ENCODE data around the gene SRPRB.

Gene SRPRB

DNA sequence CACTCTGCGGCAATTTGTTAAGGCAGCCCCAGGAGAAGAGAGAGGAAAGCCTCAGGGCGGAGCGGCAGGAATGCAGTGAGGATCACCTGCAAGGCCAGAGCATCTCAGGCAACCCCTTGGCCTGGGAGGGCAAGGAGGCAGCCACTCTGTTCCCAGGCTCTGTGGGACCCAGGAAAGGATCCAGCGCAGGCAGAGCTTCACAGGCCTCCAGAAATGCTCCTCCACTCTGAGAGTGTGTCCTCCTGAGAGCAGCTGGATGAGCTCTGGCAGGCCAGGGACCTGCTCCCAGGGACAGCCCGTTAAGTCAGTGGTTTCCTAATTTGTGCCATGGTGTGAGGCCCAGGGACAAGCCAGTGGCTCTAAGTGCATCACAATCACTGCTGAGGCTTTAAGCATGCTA lies 54.9 kb downstream of the SRPRB start:
- TF ChIP-seq, protein P1, sequence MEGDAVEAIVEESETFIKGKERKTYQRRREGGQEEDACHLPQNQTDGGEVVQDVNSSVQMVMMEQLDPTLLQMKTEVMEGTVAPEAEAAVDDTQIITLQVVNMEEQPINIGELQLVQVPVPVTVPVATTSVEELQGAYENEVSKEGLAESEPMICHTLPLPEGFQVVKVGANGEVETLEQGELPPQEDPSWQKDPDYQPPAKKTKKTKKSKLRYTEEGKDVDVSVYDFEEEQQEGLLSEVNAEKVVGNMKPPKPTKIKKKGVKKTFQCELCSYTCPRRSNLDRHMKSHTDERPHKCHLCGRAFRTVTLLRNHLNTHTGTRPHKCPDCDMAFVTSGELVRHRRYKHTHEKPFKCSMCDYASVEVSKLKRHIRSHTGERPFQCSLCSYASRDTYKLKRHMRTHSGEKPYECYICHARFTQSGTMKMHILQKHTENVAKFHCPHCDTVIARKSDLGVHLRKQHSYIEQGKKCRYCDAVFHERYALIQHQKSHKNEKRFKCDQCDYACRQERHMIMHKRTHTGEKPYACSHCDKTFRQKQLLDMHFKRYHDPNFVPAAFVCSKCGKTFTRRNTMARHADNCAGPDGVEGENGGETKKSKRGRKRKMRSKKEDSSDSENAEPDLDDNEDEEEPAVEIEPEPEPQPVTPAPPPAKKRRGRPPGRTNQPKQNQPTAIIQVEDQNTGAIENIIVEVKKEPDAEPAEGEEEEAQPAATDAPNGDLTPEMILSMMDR (IDR thresholded peaks at IDR 0.05; ENCODE audit: extremely low read depth, insufficient read depth, missing control alignments), result no peak
- in situ Hi-C loops (cut with MboI; ENCODE audit: low pct_unique_long_range_greater_than_20kb, low sequenced_read_pairs, unreplicated experiment), result no loop called here

DNA sequence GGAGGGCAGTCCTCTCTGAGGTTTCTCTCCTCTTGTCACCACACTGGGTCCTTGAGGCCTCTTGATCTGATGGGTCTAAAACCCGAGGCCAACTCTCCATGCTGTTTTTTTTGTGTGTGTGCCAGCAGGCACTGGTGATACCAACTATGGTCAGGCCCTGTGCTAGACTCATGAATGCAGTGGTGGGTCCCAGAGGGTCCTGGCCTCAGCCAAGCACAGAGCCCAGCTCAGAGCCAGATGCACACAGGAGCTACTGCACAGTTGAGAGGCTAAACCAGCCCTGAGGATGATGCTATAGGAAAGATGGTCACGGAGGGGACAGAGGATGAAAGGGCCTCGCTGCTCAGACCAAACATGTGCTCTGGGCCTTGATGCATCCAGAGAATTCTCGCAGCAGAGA lies 56.5 kb downstream of the SRPRB start:
- no peak for DNase-seq (ENCODE audit: low spot score)
- TF ChIP-seq, protein P1 (IDR thresholded peaks at IDR 0.05; ENCODE audit: extremely low read depth, insufficient read depth, missing control alignments), result no peak
- in situ Hi-C loops (cut with MboI; ENCODE audit: low pct_unique_long_range_greater_than_20kb, low sequenced_read_pairs, unreplicated experiment), result no loop called here

More for the DNA sequence above, 54.9 kb downstream of the SRPRB start:
- DNase-seq (ENCODE audit: low spot score), result no peak

DNA sequence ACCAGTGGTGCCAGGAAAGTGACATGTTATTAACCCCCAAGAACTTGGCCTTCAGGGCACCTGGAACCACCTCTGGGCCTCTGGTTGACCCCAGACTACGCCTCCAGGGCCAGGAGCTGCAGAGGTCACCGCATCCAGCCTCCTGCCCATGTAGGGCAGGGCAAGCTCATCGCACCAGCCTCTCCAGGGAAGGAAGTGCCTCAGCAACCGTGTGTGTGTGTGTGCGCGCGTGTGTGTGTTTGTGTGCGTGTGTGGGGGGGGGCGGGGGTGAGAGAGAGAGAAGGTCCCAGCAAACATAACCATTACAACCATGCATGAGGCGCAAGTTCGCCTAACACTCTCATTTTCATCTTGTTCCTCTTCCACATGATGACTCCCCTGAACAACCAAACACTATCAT lies 58.3 kb downstream of the SRPRB start:
- TF ChIP-seq, protein P1 (IDR thresholded peaks at IDR 0.05; ENCODE audit: extremely low read depth, insufficient read depth, missing control alignments), result no peak

DNA sequence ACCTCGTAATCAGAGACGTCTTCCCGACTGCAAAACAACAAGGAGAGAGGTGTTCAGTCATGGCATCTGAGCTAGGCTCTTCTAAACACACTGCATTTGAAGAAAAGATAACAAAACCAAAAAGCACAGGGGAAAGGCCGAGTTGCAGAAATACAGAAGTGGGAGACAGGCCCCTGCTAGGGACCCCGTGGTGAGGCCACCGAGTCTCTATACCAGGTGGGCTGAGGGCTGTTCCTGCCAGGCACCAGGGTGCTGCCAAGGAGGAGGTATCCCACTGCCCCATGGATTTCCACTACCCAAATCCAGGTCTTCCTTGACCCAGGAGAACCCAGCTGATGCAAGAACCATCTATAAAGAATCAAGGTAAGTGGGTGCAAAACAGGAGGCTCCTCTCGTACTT lies 59.0 kb downstream of the SRPRB start:
- DNase-seq (ENCODE audit: low spot score), result no peak
- in situ Hi-C loops (cut with MboI; ENCODE audit: low pct_unique_long_range_greater_than_20kb, low sequenced_read_pairs, unreplicated experiment), result no loop called here
- TF ChIP-seq, protein P1 (IDR thresholded peaks at IDR 0.05; ENCODE audit: extremely low read depth, insufficient read depth, missing control alignments), result no peak

More for the DNA sequence above, 58.3 kb downstream of the SRPRB start:
- in situ Hi-C loops (cut with MboI; ENCODE audit: low pct_unique_long_range_greater_than_20kb, low sequenced_read_pairs, unreplicated experiment), result no loop called here
- DNase-seq (ENCODE audit: low spot score), result no peak

DNA sequence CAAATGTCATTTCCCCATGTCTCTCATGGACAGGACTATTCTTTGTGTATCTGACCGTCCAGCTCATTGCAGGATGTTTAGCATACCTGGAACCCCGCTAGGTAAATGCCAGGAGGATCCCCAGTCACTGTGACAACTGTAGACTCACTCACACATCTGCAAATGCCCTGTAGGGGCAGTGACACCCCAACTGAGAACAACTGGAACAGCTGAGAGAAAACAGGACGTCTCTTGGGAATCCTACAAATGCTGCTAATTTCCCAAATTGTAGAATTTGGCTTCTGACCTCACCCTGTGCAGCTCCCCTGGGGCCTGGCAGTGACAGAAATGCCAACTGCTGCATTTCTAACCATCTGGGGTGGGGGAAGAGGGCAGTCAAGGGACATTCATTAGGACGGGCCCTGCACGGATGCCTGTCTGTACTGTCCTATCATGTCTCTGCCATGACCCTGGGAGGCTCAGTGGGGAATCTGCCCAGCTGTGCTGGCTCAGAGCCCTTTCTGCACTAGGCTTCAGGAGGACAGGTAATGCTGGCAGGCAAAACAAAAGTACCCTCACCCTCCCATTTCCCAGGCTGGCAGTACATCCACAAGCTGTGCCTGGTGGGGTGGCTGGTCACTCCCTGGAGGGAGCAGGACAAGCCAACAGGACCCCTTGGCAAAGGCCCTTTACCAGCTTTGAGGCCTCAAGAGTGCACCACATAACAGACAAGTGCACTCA lies 59.7 kb downstream of the SRPRB start:
- DNase-seq (ENCODE audit: low spot score), result no peak
- in situ Hi-C loops (cut with MboI; ENCODE audit: low pct_unique_long_range_greater_than_20kb, low sequenced_read_pairs, unreplicated experiment), result no loop called here

DNA sequence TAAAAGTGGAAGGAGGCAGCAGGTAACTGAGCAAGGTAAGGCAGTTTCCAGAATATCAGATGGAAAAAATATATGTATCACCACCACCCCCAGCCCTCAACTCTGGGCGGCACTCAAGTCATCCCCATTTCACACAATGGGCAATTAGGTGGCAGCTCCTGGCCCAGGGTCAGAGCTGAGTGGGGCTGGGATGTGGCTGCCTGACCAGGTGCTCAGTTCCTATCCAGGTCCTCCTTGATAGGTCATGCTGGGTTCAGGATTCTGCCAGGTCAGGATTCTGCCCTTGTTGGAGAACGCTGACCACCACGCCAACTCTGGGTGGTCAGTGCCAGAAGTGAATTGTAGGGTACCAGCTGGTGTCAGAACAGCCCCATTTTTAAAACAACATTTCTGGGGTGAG lies 60.5 kb downstream of the SRPRB start:
- in situ Hi-C loops (cut with MboI; ENCODE audit: low pct_unique_long_range_greater_than_20kb, low sequenced_read_pairs, unreplicated experiment), result no loop called here
- no peak for DNase-seq (ENCODE audit: low spot score)
- TF ChIP-seq, protein P1 (IDR thresholded peaks at IDR 0.05; ENCODE audit: extremely low read depth, insufficient read depth, missing control alignments), result no peak

More for the DNA sequence above, 59.7 kb downstream of the SRPRB start:
- TF ChIP-seq, protein P1 (IDR thresholded peaks at IDR 0.05; ENCODE audit: extremely low read depth, insufficient read depth, missing control alignments), result no peak
